ENCODE measurements around the gene OR5AS1.

The OR5AS1 gene

DNA sequence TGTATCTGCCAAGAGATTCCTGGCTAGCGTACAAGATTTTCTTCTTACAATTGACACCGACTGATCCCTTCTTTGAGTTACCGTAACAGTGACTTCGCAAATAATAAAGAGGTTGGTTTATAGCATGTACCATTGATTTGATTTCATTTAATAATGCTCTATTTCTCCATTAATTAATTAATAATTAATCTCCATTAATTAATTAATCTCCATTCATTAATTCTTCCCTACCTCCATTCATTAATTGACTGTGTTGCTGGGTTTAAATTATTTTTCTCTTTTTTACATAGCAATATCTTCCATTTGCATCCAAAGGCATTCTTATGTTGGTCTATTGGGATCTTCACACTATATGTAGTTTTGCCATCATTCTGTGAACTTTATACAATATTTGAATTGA is 21.0 kb downstream of the OR5AS1 start (continued):
- TF ChIP-seq PRDM2 (tag by site-specific recombination; IDR thresholded peaks at IDR 0.05; ENCODE audit: borderline replicate concordance) (no peak), ZFHX2 (tag by site-specific recombination; conservative IDR thresholded peaks at IDR 0.05) (no peak), ZNF37A (tag by site-specific recombination; IDR thresholded peaks at IDR 0.05) (no peak), ZNF248 (tag by site-specific recombination; IDR thresholded peaks at IDR 0.05) (no peak), SP2 (tag by site-specific recombination; IDR thresholded peaks at IDR 0.05) (no peak), ZNF416 (tag by site-specific recombination; IDR thresholded peaks at IDR 0.05) (no peak)
- TF ChIP-seq, protein P1, sequence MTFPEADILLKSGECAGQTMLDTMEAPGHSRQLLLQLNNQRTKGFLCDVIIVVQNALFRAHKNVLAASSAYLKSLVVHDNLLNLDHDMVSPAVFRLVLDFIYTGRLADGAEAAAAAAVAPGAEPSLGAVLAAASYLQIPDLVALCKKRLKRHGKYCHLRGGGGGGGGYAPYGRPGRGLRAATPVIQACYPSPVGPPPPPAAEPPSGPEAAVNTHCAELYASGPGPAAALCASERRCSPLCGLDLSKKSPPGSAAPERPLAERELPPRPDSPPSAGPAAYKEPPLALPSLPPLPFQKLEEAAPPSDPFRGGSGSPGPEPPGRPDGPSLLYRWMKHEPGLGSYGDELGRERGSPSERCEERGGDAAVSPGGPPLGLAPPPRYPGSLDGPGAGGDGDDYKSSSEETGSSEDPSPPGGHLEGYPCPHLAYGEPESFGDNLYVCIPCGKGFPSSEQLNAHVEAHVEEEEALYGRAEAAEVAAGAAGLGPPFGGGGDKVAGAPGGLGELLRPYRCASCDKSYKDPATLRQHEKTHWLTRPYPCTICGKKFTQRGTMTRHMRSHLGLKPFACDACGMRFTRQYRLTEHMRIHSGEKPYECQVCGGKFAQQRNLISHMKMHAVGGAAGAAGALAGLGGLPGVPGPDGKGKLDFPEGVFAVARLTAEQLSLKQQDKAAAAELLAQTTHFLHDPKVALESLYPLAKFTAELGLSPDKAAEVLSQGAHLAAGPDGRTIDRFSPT (tag by site-specific recombination; IDR thresholded peaks at IDR 0.05): no peak

- Histone ChIP-seq H3K4me1 (ENCODE audit: control insufficient read depth, insufficient read depth, low read length) (no peaks in the 10 kb centered on the region), H3K9me3 (ENCODE audit: control insufficient read depth, insufficient read depth, low read depth, low read length) (no peaks in the 10 kb centered on the region), H3K36me3 (ENCODE audit: control insufficient read depth in 2 of 2, insufficient read depth in 1 of 2, low read length in 2 of 2) (no peaks in the 10 kb centered on the region), H3K4me3 (ENCODE audit: low read depth, low read length) (no peak overlapping the region), H3K27ac (ENCODE audit: extremely low read depth, low read depth, low read length) (no peak overlapping the region)
- ChIA-PET CTCF (no interaction called here), POLR2A (no interaction called here)
- TF ChIP-seq, protein P2, sequence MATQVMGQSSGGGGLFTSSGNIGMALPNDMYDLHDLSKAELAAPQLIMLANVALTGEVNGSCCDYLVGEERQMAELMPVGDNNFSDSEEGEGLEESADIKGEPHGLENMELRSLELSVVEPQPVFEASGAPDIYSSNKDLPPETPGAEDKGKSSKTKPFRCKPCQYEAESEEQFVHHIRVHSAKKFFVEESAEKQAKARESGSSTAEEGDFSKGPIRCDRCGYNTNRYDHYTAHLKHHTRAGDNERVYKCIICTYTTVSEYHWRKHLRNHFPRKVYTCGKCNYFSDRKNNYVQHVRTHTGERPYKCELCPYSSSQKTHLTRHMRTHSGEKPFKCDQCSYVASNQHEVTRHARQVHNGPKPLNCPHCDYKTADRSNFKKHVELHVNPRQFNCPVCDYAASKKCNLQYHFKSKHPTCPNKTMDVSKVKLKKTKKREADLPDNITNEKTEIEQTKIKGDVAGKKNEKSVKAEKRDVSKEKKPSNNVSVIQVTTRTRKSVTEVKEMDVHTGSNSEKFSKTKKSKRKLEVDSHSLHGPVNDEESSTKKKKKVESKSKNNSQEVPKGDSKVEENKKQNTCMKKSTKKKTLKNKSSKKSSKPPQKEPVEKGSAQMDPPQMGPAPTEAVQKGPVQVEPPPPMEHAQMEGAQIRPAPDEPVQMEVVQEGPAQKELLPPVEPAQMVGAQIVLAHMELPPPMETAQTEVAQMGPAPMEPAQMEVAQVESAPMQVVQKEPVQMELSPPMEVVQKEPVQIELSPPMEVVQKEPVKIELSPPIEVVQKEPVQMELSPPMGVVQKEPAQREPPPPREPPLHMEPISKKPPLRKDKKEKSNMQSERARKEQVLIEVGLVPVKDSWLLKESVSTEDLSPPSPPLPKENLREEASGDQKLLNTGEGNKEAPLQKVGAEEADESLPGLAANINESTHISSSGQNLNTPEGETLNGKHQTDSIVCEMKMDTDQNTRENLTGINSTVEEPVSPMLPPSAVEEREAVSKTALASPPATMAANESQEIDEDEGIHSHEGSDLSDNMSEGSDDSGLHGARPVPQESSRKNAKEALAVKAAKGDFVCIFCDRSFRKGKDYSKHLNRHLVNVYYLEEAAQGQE (tag by site-specific recombination; IDR thresholded peaks at IDR 0.05): no peak
- TF ChIP-seq REPIN1 (tag by site-specific recombination; IDR thresholded peaks at IDR 0.05; ENCODE audit: low read depth) (no peak), ZNF544 (tag by site-specific recombination; IDR thresholded peaks at IDR 0.05) (no peak), ZNF140 (tag by site-specific recombination; IDR thresholded peaks at IDR 0.05) (no peak), ZNF146 (tag by site-specific recombination; IDR thresholded peaks at IDR 0.05) (no peak), ZNF302 (tag by site-specific recombination; IDR thresholded peaks at IDR 0.05; ENCODE audit: low read depth) (no peak), ZNF692 (tag by site-specific recombination; IDR thresholded peaks at IDR 0.05) (no peak), HOXD13 (CRISPR knock-in tag; IDR thresholded peaks at IDR 0.05; ENCODE audit: borderline replicate concordance) (no peak), ZNF626 (tag by site-specific recombination; IDR thresholded peaks at IDR 0.05) (no peak), INSM2 (tag by site-specific recombination; IDR thresholded peaks at IDR 0.05) (no peak), ZNF24 (tag by site-specific recombination; IDR thresholded peaks at IDR 0.05) (no peak), ZNF266 (tag by site-specific recombination; IDR thresholded peaks at IDR 0.05; ENCODE audit: low read depth) (no peak), ZNF76 (tag by site-specific recombination; IDR thresholded peaks at IDR 0.05; ENCODE audit: borderline replicate concordance, low read depth) (no peak), ZNF175 (tag by site-specific recombination; IDR thresholded peaks at IDR 0.05) (no peak), ZNF785 (tag by site-specific recombination; IDR thresholded peaks at IDR 0.05) (no peak), ZNF830 (tag by site-specific recombination; IDR thresholded peaks at IDR 0.05; ENCODE audit: low read depth) (no peak)
Observed at GRCh38 chr11:56049487-56049886, 22.0 kb downstream of the OR5AS1 start.

All from HEK293 (cell line).